ENCODE measurements around the gene UBE2E2.

UBE2E2 gene

GRCh38 chr3:23623844-23624243, 420.7 kb downstream of the UBE2E2 start:
- DNase-seq (ENCODE audit: low spot score), result no peak

DNA sequence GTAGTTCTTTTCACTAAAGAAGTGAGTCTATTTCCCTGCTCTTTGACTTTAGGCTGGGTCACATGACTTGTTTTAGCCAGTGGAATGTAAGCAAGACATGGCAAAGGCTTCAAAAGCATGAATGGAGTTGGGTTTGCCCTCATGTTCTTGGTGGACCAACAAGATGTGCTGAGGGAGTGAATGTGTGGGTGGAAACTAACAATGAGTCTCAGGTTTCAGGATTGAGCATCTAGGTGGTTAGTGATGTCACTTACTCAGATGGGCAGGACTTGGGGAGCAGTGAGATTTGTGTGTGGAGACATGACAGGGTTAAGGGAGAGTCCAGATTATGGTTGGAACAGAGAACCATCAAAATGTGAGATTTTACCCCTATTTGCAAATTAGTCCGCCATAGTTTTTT, 421.2 kb downstream of the UBE2E2 start:
- no peak for DNase-seq (ENCODE audit: low spot score)

DNA sequence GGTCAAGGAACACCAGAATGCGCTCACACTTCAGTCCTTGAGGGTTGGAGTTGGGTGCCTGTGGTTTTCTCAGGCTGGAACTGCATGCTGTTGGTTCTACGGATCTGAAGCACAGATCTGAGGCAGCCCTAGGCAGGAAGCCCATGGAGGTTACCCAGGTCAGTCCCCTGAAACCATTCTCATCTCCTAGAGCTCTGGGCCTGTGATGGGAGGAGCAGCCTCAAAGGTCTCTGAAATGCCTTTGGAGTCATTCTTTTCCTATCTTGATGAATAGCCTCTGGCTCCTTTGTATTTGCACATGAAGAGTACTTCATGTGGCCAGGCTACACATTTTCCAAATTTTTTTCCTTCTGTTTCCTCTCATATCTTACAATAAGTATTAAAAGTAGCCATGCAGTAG, 423.3 kb downstream of the UBE2E2 start:
- DNase-seq (ENCODE audit: low spot score), result no peak

- no peak for DNase-seq (ENCODE audit: low spot score)
These were observed 426.2 kb downstream of the UBE2E2 start for GRCh38 chr3:23629181-23629894.

- peak; percentile 35 for DNase-seq (ENCODE audit: low spot score)
These were observed 430.3 kb downstream of the UBE2E2 start for GRCh38 chr3:23633261-23633960.

DNA sequence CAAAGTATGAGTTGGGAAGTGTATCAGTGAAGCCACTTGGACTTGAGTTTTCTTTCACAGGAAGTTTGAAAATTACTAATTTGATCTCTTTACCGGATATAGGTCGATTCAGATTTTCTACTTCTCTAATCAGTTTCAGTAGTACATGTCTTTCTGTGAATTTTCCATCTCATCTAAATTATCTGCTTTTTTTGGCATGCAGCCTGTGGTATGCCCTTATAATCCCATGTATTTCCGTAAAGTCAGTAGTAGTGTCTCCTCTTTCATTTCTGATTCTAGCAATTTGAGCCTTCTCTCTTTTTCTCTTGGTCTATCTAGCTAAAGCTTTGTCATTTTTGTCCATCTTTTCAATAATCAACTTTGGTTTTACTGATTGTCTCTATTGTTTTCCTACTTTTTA, 434.2 kb downstream of the UBE2E2 start:
- DNase-seq (ENCODE audit: low spot score), result no peak

DNA sequence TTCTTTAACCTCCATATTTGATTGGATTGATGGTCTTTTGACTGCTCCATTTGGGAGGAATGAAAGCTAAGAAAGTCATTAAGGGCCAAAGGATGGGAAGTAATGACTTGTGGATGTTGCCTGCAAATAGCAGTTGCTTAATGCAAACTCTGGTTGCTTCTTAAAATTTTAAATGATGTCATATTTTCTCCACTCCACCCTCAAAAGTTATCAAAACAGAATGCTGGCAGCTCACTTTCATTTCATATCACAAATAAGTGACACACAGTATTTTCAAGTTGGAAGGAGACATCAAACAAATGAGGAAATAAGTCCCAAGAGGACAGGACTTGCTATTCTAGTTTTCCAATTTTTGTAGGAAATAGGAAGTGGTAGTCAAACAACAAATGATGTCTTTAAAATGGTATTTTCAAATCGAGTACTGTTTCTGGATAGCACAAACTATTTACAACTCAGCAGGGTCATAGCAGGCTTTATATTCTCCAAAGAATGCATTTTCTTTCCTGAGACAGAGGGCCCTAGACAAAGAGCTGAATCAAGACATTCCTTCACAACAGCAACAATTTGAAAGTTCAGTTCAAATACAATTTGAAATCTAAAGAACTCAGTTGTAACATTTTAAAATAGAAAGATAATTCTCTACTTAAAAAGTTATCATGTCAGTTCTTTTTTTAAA, 437.5 kb downstream of the UBE2E2 start:
- no peak for DNase-seq (ENCODE audit: low spot score)

Measured in Ammon's horn (tissue), 1 donor.